Measurements from ENCODE around the gene ENHO.
"Not testable (repeated sequence)": the region's sequence is repeated elsewhere in the genome, so short reads cannot be mapped to it uniquely, and the experiment has no call there.

ENHO gene

GRCh38 chr9:34555002-34555348 is 32.2 kb upstream of the ENHO start:
- DNase-seq, result no peak

GRCh38 chr9:34554211-34555001 is 31.6 kb upstream of the ENHO start:
- no peak for DNase-seq

- no peak for DNase-seq
Observed at GRCh38 chr9:34553511-34554021, 30.8 kb upstream of the ENHO start.

GRCh38 chr9:34552986-34553385 is 30.2 kb upstream of the ENHO start:
- DNase-seq, result no peak

- DNase-seq, result no peak
Observed at GRCh38 chr9:34552606-34552981, 29.8 kb upstream of the ENHO start.

GRCh38 chr9:34551751-34552605 is 29.2 kb upstream of the ENHO start:
- DNase-seq, result no peak

GRCh38 chr9:34550681-34551270 is 28.0 kb upstream of the ENHO start:
- no peak for DNase-seq

- no peak for DNase-seq
Observed at GRCh38 chr9:34550016-34550680, 27.4 kb upstream of the ENHO start.

GRCh38 chr9:34549407-34549732 is 26.6 kb upstream of the ENHO start:
- no peak for DNase-seq

GRCh38 chr9:34547960-34548611 is 25.3 kb upstream of the ENHO start:
- peak; percentile 21 for DNase-seq

GRCh38 chr9:34546834-34547827 is 24.3 kb upstream of the ENHO start:
- peak; percentile 58 for DNase-seq

GRCh38 chr9:34546102-34546833 is 23.5 kb upstream of the ENHO start:
- DNase-seq, result no peak

GRCh38 chr9:34545497-34545896 is 22.7 kb upstream of the ENHO start:
- DNase-seq, result no peak

GRCh38 chr9:34544035-34544434 is 21.2 kb upstream of the ENHO start:
- DNase-seq, result no peak

- DNase-seq, result no peak
Observed at GRCh38 chr9:34541540-34541939, 18.8 kb upstream of the ENHO start.

- DNase-seq, result no peak
Observed at GRCh38 chr9:34540827-34541226, 18.0 kb upstream of the ENHO start.

- no peak for DNase-seq
Observed at GRCh38 chr9:34536685-34537084, 13.9 kb upstream of the ENHO start.

- DNase-seq, result not testable (repeated sequence)
Observed at GRCh38 chr9:34532041-34532440, 9.3 kb upstream of the ENHO start.

- no peak for DNase-seq
Observed at GRCh38 chr9:34526026-34526425, 3.2 kb upstream of the ENHO start.

GRCh38 chr9:34524349-34524748 is 1.6 kb upstream of the ENHO start:
- no peak for DNase-seq

Measured in activated CD4-positive, alpha-beta T cell treated with anti-CD3 and anti-CD28 coated beads, Interleukin-2, amount 50 U/mL, for 16 hours (primary cell).